K562 (cell line): ENCODE results near the gene TTC33.

ENCODE experiments used
- CHCHD3 ChIP-seq: fragments of 250-450 bp; sonication (Bioruptor Pico); IDR thresholded peaks from 2 replicates; pipeline ENCODE4 v2.1.2; 2022; ENCODE audit warnings: mild to moderate bottlenecking
- EP300 ChIP-seq: IDR thresholded peaks from 2 replicates; pipeline ENCODE4 v1.6.1; 2012; ENCODE audit warnings: low read length, improper control_type of control experiment
- EZH2 ChIP-seq: IDR thresholded peaks from 2 replicates; pipeline ENCODE4 v1.6.1; 2012; ENCODE audit warnings: low read depth, mild to moderate bottlenecking, inconsistent platforms, low read length, borderline replicate concordance
- HDGF ChIP-seq: fragments of 450-650 bp; IDR thresholded peaks from 2 replicates; pipeline ENCODE4 v1.6.1; 2016
- MAZ ChIP-seq, 2 experiments: fragments of 450-650 bp in 1 of 2; sonication (generic) in 1 of 2; formaldehyde crosslinking; IDR thresholded peaks in 1 of 2; conservative IDR thresholded peaks in 1 of 2; 2 replicates each; pipeline versions ENCODE4 v1.4.0 to v1.5.0; 2020; ENCODE audit warnings: mild to moderate bottlenecking in 1 of 2, missing genetic modification reagents in 1 of 2
- POLR2AphosphoS5 ChIP-seq: IDR thresholded peaks from 2 replicates; pipeline ENCODE4 v1.6.1; 2011; ENCODE audit warnings: mild to moderate bottlenecking, low read depth, low read length, moderate library complexity; ENCODE audit not compliant: control insufficient read depth, insufficient read depth
- PTTG1 ChIP-seq: fragments of 450-650 bp; IDR thresholded peaks from 2 replicates; pipeline ENCODE4 v1.6.1; 2016; ENCODE audit warnings: low read depth, mild to moderate bottlenecking, missing genetic modification characterization, missing compliant biosample characterization
- ZNF511 ChIP-seq: sonication (generic); formaldehyde crosslinking; IDR thresholded peaks from 2 replicates; pipeline ENCODE4 v1.8.0; 2022; ENCODE audit warnings: mild to moderate bottlenecking, missing genetic modification reagents

DNA sequence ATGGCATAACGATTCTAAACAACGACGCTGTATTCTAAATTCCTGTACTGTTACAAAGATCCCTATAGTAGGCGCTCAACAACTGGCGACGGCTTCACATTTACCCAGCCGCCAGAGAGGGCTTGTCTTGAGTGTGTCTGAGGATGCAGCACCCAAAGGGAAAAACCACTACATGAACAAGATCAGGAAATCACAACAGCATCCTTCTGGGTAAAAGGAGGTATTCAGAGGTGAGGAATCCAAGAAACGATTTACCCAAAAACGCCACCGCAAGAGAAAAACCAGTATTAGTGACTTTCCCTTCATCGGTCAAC, 711 bp downstream of the TTC33 start:
- TF ChIP-seq POLR2AphosphoS5, result no peak
- peak in 1 of 2 experiments; percentile 47; a peak in 1 of 4 replicates for TF ChIP-seq MAZ (CRISPR knock-in tag; conservative IDR thresholded peaks at IDR 0.05 in 1 of 2, IDR thresholded peaks at IDR 0.05 in 1 of 2)
- TF ChIP-seq CHCHD3 (CRISPR knock-in tag), result no peak
- no peak for TF ChIP-seq HDGF
- no peak for TF ChIP-seq EP300
- TF ChIP-seq EZH2, result no peak
- TF ChIP-seq PTTG1 (tag), result no peak
- no peak for TF ChIP-seq ZNF511 (CRISPR knock-in tag)
